22Rv1 (cell line): ENCODE results near the gene LRBA.

ENCODE experiments used
- H3K27ac ChIP-seq: fragments of 450-650 bp; 2 replicates; pipeline ENCODE4 v1.5.1; 2017
- ZFX ChIP-seq: fragments of 450-650 bp; IDR thresholded peaks from 2 replicates; pipeline ENCODE4 v1.6.1; 2017; ENCODE audit warnings: antibody characterized with exemption, borderline replicate concordance
- TF ChIP-seq, protein P1 (sequence below): fragments of 450-650 bp; IDR thresholded peaks from 2 replicates; pipeline ENCODE4 v1.5.1; 2017; ENCODE audit warnings: mild to moderate bottlenecking

The LRBA gene

DNA sequence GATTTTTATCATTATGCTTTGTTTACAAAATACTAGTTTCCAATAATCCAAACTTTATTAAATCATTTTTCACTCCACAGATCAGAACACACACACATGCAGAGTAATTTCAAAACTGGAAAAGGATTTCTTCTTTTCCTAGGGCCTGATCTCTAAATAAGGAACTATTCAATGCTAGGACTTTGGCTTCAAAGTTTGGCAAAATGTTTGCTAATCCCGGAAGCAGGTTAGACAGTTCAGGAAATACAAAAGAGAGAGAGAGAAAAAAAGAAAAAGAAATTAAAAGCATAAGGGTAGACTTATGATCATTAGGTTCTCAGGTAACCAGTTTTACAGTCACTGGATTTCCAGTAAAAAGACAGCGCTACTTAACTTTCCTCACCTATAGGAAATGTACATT is 725.9 kb downstream of the LRBA start:
- TF ChIP-seq ZFX: no peak
- TF ChIP-seq, protein P1, sequence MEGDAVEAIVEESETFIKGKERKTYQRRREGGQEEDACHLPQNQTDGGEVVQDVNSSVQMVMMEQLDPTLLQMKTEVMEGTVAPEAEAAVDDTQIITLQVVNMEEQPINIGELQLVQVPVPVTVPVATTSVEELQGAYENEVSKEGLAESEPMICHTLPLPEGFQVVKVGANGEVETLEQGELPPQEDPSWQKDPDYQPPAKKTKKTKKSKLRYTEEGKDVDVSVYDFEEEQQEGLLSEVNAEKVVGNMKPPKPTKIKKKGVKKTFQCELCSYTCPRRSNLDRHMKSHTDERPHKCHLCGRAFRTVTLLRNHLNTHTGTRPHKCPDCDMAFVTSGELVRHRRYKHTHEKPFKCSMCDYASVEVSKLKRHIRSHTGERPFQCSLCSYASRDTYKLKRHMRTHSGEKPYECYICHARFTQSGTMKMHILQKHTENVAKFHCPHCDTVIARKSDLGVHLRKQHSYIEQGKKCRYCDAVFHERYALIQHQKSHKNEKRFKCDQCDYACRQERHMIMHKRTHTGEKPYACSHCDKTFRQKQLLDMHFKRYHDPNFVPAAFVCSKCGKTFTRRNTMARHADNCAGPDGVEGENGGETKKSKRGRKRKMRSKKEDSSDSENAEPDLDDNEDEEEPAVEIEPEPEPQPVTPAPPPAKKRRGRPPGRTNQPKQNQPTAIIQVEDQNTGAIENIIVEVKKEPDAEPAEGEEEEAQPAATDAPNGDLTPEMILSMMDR: no peak
- no peak overlapping the region for H3K27ac ChIP-seq

DNA sequence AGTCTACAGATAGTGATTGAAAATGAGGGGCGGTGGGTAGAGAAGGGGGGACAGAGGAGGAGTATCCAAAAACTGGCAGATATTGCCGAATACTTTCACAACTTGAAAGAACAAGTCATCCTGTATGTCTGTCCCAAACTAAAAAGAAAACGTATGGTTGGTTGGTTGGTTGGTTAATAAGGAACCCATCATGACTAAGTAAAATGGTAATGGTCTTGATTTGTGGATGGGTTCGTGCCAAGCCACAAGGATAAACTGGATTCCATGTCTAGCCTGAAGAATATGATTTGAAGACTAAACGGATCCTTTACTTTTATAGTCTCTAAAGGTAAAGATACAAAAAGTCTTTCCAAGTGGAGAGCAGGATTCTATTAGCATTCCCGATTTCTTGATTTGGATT is 728.4 kb downstream of the LRBA start:
- TF ChIP-seq, protein P1: no peak
- no peak for TF ChIP-seq ZFX
- no peak overlapping the region for H3K27ac ChIP-seq

DNA sequence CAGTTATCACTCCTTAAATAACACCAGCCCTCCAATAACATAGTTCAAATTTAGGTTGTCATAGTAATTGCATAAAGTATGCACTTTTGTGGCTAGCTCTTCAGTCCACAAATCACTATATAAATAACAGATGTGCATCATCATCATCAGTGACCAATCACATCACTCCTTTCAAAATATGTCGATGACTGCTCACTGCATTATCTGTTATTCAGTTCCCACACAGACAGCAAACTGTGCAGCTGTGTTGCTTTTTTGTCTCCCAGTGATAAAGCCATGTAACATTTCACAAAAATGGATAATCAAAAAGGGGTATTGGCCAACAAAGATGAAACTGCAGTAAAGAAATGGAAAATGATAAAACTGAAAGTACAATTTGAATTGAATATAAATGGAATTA is 731.4 kb downstream of the LRBA start:
- no peak overlapping the region for H3K27ac ChIP-seq

DNA sequence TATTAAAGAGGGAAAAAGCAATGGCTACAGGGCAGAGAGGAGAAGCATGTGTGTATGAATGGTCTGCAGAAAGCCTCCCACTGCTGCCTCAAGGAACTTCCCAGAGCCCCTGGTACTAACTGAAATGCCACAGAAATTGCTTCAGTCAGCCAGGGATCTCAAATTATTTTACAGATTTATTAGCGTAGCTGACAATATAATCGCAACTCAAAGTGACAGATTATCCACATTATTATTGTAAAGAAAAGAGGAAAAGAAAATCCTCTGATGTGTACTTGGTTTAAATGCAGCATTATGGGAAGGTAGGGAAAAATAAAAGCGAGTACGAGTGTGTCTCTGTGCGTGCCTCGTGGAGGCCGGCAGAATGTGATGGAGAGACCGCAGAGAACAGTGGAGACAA is 734.1 kb downstream of the LRBA start:
- no peak overlapping the region for H3K27ac ChIP-seq
- TF ChIP-seq, protein P1: no peak
- no peak for TF ChIP-seq ZFX

More for the DNA sequence above, 731.4 kb downstream of the LRBA start:
- no peak for TF ChIP-seq ZFX
- TF ChIP-seq, protein P1: no peak

DNA sequence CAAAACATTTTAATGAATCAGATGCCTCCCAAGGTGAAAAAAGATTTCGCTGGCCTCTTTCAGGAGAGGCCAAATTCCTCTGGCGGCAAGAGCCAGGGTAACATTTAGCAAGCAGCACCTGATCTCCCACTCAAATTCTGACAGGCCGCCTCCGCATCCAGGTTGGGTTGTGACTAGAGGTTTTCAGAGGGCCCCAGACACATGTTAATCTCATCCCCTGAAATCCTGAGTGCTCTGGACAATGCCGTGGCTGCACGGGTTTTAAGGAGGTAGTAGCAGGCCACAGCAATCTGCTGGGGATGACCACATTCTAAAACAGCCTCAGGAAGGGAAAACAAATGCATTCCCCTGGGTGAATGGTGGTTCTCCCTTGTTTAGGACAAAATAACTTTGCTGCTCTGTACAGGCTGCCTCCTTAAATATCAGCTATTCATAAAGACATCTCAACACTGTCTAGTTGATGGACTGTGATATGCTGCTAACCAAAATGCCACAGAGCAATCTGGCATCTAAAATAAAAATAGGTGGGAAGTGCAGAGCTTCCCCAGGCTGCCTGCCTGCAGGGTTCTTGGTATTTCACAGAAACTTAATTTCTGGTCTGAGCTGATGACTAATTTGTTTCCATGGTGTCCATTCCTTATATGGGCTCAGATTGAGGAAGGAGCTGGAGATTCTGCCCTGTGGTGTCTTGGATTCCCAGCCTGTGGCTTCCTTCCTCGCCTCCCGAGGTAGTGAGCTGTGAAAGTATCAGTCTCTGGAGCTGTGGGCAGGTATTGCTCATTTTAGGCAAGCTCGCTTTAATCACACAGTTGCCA is 734.8 kb downstream of the LRBA start:
- H3K27ac ChIP-seq: no peak overlapping the region
- TF ChIP-seq, protein P1: no peak
- no peak for TF ChIP-seq ZFX

DNA sequence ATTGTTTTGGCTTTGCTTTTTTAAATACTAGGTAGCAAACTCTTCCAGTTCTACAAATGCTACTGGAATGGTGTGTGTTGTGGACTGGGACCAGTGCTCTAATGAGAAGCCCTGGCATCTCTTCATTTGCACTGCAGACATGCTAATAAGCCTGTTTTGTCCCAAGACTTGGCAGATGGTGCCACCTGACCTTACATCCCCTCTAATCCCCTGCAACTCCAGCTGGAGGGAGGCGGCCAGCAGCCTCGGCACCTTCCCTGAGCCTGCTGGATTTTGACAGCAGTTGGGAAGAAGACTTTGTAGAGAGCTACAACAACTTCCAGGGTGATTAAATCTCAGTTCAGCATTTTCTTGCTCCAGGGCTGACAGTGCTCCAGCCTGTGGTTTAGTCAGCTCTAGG is 736.9 kb downstream of the LRBA start:
- H3K27ac ChIP-seq: no peak overlapping the region

DNA sequence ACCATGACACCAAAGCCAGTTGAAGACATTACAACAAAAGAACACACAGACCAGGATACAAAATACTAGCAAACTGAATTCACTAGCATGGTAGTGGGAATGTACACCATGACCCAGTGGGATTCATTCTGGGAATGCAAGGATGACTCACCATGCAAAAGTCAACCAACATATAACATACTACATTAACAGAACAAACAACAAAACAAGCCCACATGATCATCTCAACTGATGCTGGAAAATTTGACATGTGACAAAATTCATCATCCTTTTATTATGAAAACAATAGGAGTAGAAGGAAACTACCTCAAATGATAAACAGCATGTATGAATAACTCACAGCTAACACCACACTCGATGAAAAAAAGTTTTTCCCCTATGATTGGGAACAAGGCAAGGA is 746.6 kb downstream of the LRBA start:
- no peak for TF ChIP-seq ZFX
- TF ChIP-seq, protein P1: no peak
- no peak overlapping the region for H3K27ac ChIP-seq

More for the DNA sequence above, 736.9 kb downstream of the LRBA start:
- TF ChIP-seq, protein P1: no peak
- TF ChIP-seq ZFX: no peak
